Pancreas (tissue), 10 donors: ENCODE results near the gene CORO1C. TPM values are rescaled to one million over a fixed set of nuclear protein-coding genes. Genes with fewer than 3 reads are reported as not detected.

Experiments used
- ATAC-seq, 4 donors: fragments of 200-7000 bp; cut with Tn5 transposase; one replicate each; pipeline versions ENCODE4 v1.8.0 to v1.9.1; 2020; ENCODE audit warnings: mild to moderate bottlenecking in 4 of 4, moderate library complexity in 4 of 4
- DNase-seq, 6 donors: peaks; one replicate each; pipeline ENCODE4 v3.0.0-alpha.2; 2020
- FAIRE-seq: peaks from 2 replicates; lab custom pipeline; 2012; peaks lifted over from hg19 to GRCh38; lab: Jason Lieb, UNC
- H3K27ac ChIP-seq, 4 donors: fragments of 200-600 bp; sonication (generic); 1 replicate in 3 of 4; 2 replicates in 1 of 4; pipeline versions ENCODE4 v1.5.0 to v1.8.0; 2020
- H3K27me3 ChIP-seq, 4 donors: fragments of 200-600 bp; one replicate each; pipeline ENCODE4 v1.8.0; 2021
- H3K36me3 ChIP-seq, 3 donors: fragments of 200-600 bp; sonication (generic) in 1 of 3; one replicate each; pipeline versions ENCODE4 v1.5.0 to v1.8.0; 2020 to 2021
- H3K4me1 ChIP-seq, 3 donors: fragments of 200-600 bp; one replicate each; pipeline ENCODE4 v1.8.0; 2021
- H3K4me3 ChIP-seq, 4 donors: fragments of 200-600 bp; sonication (generic) in 2 of 4; one replicate each; pipeline versions ENCODE4 v1.5.0 to v1.8.0; 2020 to 2021
- H3K9me3 ChIP-seq, 4 donors: fragments of 200-600 bp; one replicate each; pipeline ENCODE4 v1.8.0; 2021
- WGBS, 2 donors: extraction: QIAGEN DNeasy Blood & Tissue Kit; methylation state at CpG; one replicate each; pipeline ENCODE4 v1.1.7; 2013; 5-methylcytosine and 5-hydroxymethylcytosine counted together
- intact Hi-C, 3 donors: fragments of 100-400 bp; cut with DNase I; formaldehyde crosslinking; loops; one replicate each; pipeline versions ENCODE4 v1.11.1 to v1.14.2; 2022
- polyA plus RNA-seq, 2 donors: library from polyadenylated mRNA; stranded (reverse); fragments of 200-250 nt; gene quantifications; one replicate each; pipeline ENCODE4 v1.2.3, GENCODE V29; 2013
- total RNA-seq, 6 donors: library from RNA; stranded (reverse); fragmentation: NEBNext Ultra II Directional in 4 of 6; extraction: Animal tissue kit (Norgen Biotek cat#: 25700) in 4 of 6; gene quantifications; one replicate each; pipeline versions ENCODE4 v1.2.1 to v1.2.4, GENCODE V29; 2021 to 2023
- TF ChIP-seq, protein P1 (sequence below), 4 donors: fragments of 200-600 bp; sonication (generic) in 3 of 4; IDR thresholded peaks; one replicate each; pipeline versions ENCODE4 v1.5.0 to v1.8.0; 2021; ENCODE audit warnings: antibody characterized with exemption in 4 of 4
- donor health status: healthy with polysubstance abuse.
- donor health status: DM: no; HTN: no; CAD: no; lungs with moderate emphysema.
- donor health status: DM: no; HTN: no; CAD: no.
- donor health status: control.
- donor health status: control.
- donor health status: Bipolar disorder and iron deficiency.
- donor health status: DM: yes; HTN: yes; CAD: no.
- donor health status: DM: no; HTN: no; CAD: no.
- donor health status: DM: no; HTN: no; CAD: no.
- donor health status: DM: yes; HTN: yes; CAD: no.

Gene CORO1C
- total and polyA plus RNA-seq, 8 donors = 9.9 to 62.3 (median 15.4) TPM

DNA sequence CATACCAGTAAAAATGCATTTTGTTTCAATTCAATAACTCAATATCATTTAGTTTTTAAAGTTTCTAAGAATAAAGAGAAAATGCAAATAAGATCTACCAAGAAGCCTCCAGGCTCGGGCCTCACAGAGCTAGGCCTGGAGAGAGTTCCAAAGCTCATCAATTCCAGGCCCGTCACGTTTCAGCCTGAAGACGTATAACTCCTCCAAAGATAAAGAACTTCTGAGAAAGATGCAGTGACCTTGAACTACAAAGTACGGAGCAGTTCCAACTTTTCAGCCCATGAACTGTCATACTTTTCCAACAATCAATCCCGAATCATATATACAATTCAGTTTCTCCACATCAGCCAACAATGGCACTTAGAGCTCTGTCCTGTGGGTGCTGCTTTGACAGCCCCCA lies 17.8 kb downstream of the CORO1C start:
- intact Hi-C loops = no loop called here
- H3K27ac ChIP-seq = no peak overlapping the region
- FAIRE-seq = no peak

DNA sequence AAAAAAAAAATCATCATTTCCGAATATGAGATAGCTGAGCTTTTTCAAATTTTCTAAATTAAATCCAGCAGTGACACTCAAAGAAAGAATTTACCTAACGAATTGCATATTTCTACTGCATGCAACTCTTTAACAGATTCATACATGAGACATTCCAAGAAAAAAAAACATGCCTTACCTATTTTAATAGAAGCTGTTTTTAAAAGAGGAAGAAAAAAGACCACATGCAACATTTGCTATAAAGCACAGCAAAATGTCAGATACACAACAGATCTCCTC lies 18.5 kb downstream of the CORO1C start:
- Histone ChIP-seq H3K27me3 (no peaks in the 10 kb centered on the region), H3K4me3 (no peak overlapping the region), H3K36me3 (no peaks in the 10 kb centered on the region), H3K9me3 (no peaks in the 10 kb centered on the region), H3K4me1 (peaks cover 0 to 9% (median 7%) of the 10 kb centered on the region in 3 donors), H3K27ac (no peak overlapping the region)
- FAIRE-seq (no peak), DNase-seq (no peak), ATAC-seq (no peak)
- intact Hi-C loops = no loop called here
- TF ChIP-seq, protein P1, sequence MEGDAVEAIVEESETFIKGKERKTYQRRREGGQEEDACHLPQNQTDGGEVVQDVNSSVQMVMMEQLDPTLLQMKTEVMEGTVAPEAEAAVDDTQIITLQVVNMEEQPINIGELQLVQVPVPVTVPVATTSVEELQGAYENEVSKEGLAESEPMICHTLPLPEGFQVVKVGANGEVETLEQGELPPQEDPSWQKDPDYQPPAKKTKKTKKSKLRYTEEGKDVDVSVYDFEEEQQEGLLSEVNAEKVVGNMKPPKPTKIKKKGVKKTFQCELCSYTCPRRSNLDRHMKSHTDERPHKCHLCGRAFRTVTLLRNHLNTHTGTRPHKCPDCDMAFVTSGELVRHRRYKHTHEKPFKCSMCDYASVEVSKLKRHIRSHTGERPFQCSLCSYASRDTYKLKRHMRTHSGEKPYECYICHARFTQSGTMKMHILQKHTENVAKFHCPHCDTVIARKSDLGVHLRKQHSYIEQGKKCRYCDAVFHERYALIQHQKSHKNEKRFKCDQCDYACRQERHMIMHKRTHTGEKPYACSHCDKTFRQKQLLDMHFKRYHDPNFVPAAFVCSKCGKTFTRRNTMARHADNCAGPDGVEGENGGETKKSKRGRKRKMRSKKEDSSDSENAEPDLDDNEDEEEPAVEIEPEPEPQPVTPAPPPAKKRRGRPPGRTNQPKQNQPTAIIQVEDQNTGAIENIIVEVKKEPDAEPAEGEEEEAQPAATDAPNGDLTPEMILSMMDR (IDR thresholded peaks at IDR 0.05) = no peak
- 47 to 50% methylated on average over 2 of the region's 2 CpGs for WGBS, 2 donors

More for the DNA sequence above, 17.8 kb downstream of the CORO1C start:
- DNase-seq = no peak
- TF ChIP-seq, protein P1 (IDR thresholded peaks at IDR 0.05) = no peak
- 39 to 40% methylated on average over 6 of the region's 6 CpGs for WGBS, 2 donors
- peaks cover 0 to 9% (median 7%) of the 10 kb centered on the region in 3 donors for H3K4me1 ChIP-seq
- no peaks in the 10 kb centered on the region for H3K36me3 ChIP-seq
- ATAC-seq = no peak
- no peaks in the 10 kb centered on the region for H3K27me3 ChIP-seq
- no peaks in the 10 kb centered on the region for H3K9me3 ChIP-seq
- H3K4me3 ChIP-seq = no peak overlapping the region

DNA sequence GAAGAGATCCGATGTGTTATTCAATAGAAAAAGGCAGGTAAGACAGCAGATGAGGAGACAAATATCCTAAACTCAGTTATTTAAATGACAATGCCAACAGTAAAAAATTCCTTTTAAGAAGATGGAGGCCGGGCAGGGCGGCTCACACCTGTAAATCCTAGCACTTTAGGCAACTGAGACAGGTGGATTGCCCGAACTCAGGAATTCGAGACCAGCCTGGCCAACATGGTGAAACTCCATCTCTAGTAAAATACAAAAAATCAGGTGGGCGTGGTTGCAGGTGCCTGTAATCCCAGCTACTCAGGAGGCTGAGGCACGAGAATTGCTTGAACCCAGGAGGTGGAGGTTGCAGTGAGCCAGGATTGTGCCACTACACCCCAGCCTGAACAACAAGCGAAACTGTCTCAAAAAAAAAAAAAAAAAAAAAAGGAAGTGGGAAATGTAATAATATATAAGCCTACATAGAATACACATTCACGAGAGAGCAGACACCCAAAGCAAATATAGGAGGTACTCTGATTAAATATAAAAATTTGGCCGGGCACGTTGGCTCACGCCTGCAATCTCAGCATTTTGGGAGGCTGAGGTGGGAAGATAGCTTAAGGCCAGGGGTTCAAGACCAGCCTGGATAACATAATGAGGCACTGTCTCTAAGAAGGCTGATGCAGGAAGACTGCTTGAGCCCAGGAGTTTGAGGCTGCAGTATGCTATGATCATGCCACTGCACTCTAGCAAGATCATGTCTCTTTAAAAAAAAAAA lies 19.0 kb downstream of the CORO1C start:
- no peaks in the 10 kb centered on the region for H3K9me3 ChIP-seq
- DNase-seq = no peak
- H3K4me1 ChIP-seq = peaks cover 0 to 9% (median 7%) of the 10 kb centered on the region in 3 donors
- H3K4me3 ChIP-seq = no peak overlapping the region
- no peak overlapping the region for H3K27ac ChIP-seq
- no peaks in the 10 kb centered on the region for H3K27me3 ChIP-seq
- FAIRE-seq = no peak
- TF ChIP-seq, protein P1 (IDR thresholded peaks at IDR 0.05) = no peak
- ATAC-seq = peak in 1 of 4 donors; percentile 40
- 87 to 92% methylated on average over 12 of the region's 12 CpGs for WGBS, 2 donors
- H3K36me3 ChIP-seq = no peaks in the 10 kb centered on the region
- intact Hi-C loops = no loop called here

- intact Hi-C loops = no loop called here
- Histone ChIP-seq H3K4me1 (peaks cover 0 to 9% (median 7%) of the 10 kb centered on the region in 3 donors), H3K27me3 (no peaks in the 10 kb centered on the region), H3K36me3 (no peaks in the 10 kb centered on the region), H3K27ac (no peak overlapping the region), H3K4me3 (no peak overlapping the region), H3K9me3 (no peaks in the 10 kb centered on the region)
- no peak for DNase-seq
- FAIRE-seq = no peak
- ATAC-seq = no peak
- WGBS, 2 donors = 90 to 91% methylated on average over 9 of the region's 9 CpGs
- TF ChIP-seq, protein P1 (IDR thresholded peaks at IDR 0.05) = no peak
Observed at GRCh38 chr12:108711489-108712164, 19.7 kb downstream of the CORO1C start.

DNA sequence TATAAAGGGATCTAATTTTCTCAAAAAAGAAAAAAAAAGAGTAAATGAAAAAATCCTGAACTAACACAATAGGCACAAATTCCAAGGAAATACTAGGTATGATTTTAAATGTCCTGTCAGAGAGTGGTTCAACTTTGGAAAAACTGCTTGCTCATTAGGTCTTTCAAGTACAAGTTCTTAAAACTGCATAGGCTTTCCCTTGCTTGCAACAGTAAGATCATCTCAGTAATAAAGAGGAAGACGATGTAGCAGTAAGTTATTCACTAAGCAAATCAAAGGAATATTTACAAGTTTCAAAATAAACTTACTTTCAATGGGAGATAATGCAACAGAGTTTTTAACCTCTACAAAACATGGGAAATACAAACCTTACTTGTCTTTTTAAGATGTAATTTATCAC lies 21.6 kb downstream of the CORO1C start:
- no peaks in the 10 kb centered on the region for H3K27me3 ChIP-seq
- TF ChIP-seq, protein P1 (IDR thresholded peaks at IDR 0.05) = no peak

More for the DNA sequence above, 21.6 kb downstream of the CORO1C start:
- FAIRE-seq (no peak), DNase-seq (no peak), ATAC-seq (no peak)
- 69 to 73% methylated on average over 1 of the region's 1 CpG for whole genome bisulfite sequencing, 2 donors
- H3K27ac ChIP-seq = no peak overlapping the region
- H3K36me3 ChIP-seq = no peaks in the 10 kb centered on the region
- no peaks in the 10 kb centered on the region for H3K9me3 ChIP-seq
- no peak overlapping the region for H3K4me3 ChIP-seq
- H3K4me1 ChIP-seq = peaks cover 0 to 9% (median 7%) of the 10 kb centered on the region in 3 donors
- intact Hi-C loops = no loop called here
